GM21825 (cell line): ENCODE data around the gene ABAT.

Experiments used
- ATAC-seq: cut with Tn5 transposase; IDR thresholded peaks from one replicate; pipeline ENCODE4 v1.9.1; 2021; ENCODE audit warnings: mild to moderate bottlenecking, moderate library complexity; ENCODE audit not compliant: unreplicated experiment

The ABAT gene

DNA sequence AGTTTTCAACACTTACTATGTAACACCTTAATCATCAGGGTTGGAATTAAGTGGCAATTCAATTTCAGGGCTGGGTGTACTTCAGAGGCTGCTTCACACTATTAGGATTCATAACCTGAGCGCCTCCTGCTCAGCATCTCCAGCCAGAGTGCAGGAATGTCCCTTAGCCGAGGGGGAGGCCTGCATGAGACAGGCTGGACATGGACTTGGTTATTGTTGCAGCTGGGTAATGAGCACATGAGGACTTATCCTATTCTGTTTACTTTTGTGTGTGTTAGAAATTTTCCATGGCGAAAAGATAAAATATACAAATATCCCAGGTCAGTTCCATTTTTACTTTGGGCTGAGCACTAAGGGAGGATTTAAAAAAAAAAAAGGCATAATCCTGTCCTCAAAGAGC lies 133.6 kb downstream of the ABAT start:
- ATAC-seq: no peak

DNA sequence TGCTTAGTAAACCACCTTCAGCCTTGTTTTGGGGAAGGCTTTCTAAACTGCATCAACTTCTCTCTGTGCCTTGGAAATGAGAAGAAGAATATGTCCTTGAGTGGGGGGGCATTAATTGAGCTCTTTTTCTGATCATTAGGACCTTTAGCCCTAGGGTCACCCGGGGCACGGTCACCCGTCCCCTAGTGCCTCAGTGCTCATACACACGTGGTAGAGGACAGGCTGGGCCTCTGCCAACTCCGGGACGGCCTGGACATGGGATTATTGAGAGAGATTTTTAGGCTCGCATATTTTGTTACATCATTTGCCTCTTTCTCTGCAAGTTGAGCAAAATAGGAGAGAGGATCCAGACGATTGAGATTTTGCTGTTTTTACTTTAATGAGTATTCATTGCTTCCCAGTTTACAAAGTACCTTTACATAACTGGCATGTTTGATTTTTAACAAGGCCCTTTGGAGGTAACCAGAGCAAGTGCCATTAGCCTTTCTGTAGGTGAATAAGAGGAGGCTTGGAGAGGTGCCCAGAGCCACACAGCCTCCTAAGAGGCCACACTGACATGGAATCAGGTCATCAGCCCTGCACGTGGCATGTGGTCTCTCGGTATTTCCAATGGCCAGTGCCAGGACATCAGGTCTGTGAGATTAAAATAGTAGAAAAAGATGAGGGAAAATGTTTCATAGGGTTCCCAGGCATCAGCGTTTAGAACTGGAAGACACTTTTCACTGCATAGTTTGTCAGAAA lies 134.4 kb downstream of the ABAT start:
- no peak for ATAC-seq

DNA sequence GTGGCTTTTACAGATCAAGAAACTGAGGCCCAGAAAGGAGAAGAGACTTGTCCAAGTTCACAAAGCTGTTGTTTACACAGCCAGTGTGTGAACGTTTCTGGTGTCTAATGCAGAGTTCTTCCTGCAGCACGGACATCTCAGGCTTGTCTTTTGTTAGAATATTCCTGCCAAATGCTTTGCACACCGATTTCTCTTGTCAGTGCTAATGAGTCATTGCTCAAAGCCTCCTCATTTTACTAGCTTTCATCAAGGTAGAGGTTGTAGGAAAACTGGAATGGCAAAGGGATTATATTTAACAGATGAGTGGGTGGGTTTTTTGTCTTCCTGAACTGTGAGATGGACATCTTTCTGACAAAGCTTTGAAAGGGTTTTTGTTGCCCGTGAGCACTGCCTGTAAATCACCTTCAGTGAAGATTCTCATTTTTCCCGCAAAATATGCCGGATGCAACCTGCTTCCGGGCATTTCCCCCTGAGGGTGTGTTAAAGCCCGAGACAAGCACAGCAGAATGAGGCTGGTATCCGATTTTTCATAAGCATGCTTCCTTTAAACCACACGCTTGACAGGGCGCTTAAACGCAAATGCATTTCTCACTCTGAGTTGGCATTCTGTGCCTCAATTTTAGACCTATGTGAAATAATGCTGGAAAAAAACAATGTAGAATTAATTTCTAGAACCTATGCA lies 137.9 kb downstream of the ABAT start:
- no peak for ATAC-seq

DNA sequence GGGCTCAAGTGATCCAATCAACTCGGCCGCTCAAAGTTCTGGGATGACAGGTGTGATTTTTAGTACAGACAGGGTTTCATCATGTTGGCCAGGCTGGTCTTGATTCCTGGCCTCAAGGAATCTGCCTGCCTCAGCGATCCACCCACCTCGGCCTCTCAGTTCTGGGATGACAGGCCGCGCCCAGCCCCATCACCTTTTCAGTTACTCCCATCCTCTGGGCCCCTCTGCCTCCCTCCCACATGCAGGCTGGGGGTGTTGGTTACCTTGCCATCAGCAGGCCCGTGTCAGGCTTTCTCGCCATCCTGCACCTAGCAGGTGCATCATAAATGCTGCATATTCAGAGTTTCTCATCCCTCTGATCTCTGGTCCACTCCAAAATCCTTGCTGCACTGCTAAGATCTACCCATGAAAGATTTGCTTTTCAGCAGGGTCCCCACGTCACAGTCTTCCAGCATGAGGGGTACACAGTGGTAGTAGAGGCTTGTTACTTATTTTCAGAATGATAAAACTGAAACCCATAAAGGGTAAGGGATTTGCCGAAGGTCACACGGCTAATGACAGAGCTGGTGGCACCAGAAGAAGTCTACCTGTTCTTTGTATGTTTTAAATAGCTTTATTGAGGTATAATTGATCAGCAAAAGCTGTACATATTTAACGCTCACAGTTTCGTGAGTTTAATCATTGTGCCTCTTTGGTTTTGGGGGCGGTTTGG lies 139.8 kb downstream of the ABAT start:
- no peak for ATAC-seq

DNA sequence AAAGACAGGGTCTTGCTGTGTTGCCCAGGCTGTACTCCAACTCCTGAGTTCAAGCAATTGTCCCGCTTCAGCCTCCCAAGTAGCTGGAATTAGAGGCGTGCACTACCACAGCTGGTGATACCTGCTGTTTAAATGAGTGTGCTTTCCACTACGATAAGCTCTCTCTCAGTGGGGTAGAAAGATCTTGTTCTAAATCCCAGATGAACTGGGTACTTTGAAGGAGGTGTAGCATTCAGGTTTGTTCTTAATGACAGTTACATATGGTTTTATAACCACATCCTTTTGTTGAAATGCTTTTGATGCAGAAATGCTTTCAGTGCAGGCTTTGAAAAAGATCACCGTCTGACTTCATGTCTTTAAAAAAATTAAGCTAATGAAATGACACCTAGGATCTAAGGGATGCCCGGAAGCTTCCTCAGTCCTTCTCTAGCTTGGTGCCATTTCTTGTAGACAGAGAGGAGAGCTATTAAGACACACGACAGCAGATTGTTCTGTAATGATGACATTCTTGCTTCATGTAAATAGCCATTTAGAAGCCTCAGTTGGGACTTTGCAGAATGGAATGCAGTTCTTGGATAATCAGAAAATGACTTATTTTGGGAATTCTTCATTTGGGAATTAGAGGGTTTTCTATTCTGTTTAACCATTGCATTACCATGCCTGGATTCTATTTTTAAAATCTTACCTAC lies 142.7 kb downstream of the ABAT start:
- ATAC-seq: no peak

DNA sequence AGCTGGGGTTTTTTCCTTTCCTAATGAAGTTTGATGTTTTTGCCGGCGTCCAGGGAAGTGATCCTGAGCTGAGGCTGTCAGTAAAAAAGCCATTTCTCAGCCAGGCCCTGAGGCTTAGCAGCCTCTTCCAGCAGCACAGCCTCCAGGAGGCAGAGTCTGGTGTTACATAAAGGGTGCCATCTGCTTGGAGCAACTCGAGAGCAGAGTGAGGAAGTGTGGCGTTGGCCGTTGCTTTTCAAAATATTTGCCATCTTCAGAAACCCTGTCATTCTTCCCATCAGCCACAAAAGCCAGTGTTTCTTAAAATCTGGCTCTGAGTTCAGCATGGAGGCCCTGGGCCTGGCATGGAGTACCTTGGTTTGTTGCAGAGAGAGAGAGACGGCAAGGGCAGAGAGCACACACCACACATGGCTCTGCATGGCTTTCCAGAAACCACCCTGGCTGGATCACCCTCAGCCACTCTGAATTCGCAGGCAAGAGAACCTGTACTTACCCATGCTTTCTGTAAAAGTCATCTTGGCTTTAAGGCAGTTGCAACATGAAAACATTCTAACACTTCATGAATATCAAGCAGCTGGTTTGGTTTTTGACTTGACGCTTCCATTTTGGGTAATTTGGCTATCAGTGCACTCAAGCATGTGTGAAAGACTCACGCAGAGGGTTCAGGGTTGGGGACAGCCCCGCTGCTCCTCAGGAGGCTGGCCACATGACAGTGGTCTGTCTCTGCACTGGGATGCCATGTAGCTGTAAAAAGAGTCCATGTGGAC lies 144.3 kb downstream of the ABAT start:
- ATAC-seq: peak; percentile 89

DNA sequence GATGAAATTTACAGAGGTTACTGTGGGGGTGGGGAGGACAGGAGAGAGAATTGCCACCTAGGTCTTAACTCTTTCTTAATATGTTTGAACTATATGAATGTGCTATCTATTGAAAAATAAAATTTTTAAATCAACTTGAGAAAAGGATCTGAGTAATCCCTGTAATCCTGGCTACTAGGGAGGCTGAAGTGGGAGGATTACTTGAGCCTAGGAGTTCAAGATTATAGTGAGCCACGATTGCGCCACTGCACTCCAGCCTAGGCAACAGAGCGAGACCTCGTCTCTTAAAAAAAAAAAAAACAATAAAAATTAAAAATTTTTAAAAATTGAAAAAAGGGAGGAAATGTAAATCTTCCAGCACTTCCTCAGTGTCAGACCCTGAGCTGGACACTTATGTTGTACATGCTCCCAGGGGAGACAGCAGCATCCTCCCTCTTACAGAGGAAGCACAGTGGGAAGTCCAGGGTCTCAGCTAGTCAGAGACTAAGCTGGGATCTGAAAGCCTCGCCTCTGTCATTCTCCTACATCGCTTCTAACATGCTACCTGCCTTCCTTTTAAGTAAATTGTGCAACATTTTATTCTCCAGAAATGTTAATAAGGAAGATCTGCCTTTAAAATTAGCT lies 145.1 kb downstream of the ABAT start:
- ATAC-seq: no peak

DNA sequence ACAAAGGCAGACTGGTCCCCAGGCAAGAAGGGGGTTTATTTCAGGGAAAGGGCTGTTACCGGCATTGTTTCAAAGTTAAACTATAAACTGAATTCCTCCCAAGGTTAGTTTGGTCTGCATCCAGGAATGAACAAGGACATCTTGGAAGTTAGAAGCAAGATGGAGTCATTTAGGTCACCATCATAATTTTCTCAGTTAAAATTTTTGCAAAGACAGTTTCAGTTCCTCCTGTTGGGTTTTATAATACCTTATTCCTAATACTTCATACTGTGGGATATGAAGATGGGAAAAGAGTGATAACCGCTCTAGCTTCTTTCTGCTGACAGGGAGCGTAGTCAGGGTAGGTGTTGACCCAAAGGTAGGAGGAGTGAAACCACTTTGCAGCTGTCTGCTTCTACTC lies 148.0 kb downstream of the ABAT start:
- no peak for ATAC-seq

DNA sequence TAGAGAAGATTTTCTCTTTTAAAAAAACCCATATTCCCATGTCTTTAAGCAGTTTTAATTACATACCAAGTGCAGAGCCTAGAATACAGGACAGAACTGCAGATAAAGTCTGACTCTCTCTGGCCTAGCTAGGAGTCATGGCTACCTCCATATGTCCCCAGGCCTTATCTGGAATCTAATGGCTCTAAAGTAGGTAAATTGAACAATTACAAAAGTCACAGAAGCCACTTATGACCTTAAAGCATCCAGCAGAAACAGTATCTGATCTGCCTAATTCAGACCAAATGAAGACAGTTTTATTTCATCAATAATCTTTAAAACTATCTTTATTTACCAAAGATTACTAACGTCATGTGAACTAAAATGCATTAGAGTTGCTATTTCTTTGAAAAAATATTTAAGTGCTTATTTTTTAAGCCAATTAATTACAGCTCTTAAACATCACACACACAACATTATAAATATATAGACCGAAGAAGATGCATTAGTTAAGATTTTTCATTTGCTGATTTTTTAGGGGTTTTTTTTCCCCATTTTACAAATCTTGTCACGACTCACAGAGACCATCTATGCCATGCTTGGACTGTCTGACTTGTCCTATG lies 152.0 kb downstream of the ABAT start:
- no peak for ATAC-seq

DNA sequence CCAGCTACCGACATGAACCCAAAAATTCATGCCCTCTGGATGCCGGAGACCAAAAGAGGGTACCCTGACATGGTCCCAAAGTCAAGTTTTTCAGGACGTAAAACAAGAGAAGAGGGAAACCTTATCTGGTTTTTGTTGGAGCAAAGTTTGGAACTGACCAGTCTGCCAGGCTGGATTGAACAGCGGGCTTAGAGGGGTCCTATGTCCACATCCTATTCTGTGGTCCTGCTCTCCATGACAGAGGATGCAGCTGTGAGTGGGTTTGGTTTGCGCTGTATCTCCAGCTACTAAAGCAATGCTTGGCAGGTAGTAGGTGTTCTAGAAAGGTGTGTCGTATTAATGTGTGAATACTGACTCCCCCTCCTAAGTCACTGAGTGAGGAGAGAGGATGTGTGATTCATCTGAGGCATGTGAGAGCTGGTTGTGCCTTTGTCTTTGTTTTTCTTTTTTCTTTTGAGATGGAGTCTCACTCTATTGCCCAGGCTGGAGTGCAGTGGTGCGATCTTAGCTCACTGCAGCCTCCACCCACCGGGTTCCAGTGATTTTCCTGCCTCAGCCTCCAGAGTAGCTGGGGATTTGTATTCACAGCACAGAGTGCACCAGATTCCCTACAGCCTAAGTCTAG lies 154.2 kb downstream of the ABAT start:
- no peak for ATAC-seq

DNA sequence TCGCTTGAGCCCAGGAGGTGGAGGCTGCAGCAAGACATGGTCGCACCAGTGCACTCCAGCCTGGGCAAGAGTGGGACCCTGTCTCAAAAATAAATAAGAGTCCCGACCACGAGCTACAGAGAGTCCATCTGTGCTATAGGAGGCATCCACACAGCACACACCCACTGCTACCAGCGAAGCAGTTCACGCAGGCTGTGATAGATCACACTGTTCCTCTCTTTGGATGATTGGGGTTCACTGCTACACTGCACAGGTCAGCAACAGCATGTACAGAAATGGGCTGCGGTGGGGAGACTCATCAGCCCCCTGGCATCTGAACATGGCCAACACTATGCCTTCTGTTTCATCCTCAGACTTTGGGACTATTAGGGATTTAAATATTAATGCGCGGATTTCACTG lies 157.0 kb downstream of the ABAT start:
- no peak for ATAC-seq

DNA sequence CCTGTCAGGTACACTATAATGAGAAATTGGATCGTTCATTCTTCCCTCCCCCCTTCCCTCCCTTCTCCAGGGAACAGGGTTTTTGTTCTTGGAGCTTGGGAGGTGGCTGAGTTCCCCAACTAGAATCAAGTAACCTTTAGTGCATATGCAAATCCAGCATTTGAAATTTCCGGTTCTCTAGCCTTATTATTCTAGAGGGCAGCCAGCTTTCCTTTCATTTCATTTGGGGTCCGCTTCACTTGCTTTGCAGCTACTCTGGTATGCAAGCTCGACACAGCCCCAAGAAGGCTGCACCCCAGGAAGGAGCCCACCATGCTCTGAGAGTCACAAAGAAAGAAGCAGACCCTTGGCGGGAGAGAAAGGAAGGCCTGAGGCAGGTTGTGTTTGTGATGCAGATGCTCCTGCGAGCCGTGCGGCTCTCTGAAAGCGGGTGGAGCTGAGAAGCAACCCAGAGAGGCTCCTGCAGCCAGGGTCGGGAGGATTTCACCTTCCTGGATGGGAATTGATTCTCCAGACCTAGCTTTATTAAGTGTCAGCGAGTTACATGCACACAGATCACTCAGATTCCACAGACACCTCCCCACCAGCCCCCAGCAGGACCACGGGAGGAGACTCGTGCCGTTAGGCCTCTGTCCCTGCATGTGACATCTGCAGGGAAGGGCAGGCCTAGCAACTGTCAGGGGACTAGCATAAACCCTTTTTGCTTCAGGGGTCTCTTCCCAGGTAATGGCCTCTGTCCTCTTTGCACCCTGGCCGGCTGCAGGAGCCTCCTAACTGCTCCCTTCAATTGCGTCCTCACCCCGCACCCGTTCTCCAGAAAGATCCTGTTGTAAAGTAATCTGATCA lies 157.7 kb downstream of the ABAT start:
- no peak for ATAC-seq

DNA sequence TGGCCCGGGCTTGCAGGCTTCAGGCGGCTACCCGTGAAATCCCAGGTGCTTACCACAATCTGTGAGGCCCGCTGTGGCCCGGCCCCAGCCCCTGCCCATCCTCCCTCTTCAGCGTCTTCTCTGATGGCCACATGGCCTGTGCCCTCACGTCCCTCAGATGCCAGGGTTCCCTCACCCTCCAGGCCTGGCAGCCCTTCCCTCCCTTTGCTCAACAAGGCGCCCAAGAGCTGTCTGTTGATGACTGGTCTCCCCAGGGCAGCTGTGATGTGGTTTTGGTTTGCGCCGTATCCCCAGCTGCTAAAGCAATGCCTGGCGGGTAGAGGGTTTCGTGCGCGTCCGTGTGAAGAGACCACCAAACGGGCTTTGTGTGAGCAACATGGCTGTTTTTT lies 158.3 kb downstream of the ABAT start:
- ATAC-seq: no peak
